M059J (cell line): ENCODE measurements around the gene ARHGAP40. TPM values are rescaled to one million over a fixed set of nuclear protein-coding genes. Genes with fewer than 3 reads are reported as not detected.

Source experiments
- DNase-seq: peaks from one replicate; pipeline ENCODE4 v3.0.0-alpha.2; 2012; ENCODE audit warnings: low read depth
- total RNA-seq: library from RNA; depleted of rRNA; stranded (reverse); fragments of >200 nt; shearing (Covaris generic); gene quantifications from 2 replicates; pipeline ENCODE4 v1.2.3, GENCODE V29; 2014; rRNA removed

Gene ARHGAP40
- 0.64 TPM in 1 of 2 replicates, not detected in the other for total RNA-seq

DNA sequence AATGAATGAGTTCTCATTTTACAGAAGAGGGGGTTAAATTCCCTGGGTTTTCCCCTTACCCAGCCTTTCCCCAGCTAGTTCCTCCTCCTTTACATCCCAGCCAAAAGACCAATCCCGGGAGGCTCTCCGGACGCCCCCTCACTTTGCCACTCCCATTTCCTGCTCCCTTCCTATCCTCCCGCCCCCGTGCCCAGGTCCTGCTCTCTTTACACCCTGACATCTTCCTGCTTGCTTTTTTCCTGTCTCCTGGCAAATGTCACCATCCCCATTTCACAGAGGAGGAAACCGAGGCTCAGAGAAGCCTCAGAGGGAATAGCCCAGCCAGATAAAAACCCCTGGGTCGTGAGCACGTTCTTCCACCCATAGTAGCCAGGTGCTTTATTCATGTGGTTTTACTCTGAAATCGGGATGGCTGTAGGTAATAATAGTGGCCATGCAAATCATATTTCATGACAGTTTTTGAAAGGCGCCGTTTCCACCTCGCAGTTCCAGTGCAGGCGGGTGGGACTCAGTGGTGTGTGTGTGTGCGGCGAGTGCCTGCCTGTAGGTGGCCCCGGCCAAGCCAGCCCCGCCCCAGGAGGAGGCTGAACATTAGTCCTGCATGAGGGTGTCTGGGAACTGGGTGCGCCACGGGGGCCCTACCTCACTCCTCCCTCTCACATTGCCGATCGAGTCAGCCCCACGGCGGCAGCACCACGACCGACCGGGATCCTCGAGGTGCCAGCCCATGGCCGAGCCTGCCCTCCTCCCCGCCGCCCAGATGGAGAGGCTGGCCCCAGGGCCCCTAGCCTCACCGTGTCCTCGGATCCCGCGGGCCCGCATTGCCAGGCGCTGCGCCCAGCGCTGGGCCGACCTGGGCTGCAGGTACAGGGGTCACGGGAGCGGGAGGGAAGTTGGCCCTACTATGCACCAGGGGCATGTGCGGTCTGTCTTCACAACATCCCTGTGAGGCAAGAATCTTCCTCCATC, at the start of gene ARHGAP40:
Gene ARHGAP40, plus strand, starts transcription at position 594 of the 969 bp plus-strand sequence.
- peak; percentile 26 for DNase-seq

DNA sequence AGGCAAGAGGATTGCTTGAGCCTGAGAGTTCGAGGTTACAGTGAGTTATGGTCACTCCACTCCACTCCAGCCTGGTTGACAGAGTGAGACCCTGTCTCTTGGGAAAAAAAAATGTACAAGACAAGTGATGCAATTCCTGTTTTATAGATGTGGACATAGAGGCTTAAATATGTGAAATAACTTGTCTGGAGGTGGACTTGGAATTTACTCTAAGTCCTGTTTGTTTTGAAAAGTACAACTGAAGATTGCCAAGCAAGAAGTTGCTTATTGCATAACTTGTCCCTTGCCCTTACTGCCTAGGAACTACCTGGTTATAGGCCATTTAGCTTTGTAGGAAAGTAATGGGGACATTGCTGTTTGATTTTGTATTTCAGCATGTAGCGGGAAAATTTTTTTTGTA, 46.6 kb upstream of the ARHGAP40 start:
- DNase-seq: no peak

DNA sequence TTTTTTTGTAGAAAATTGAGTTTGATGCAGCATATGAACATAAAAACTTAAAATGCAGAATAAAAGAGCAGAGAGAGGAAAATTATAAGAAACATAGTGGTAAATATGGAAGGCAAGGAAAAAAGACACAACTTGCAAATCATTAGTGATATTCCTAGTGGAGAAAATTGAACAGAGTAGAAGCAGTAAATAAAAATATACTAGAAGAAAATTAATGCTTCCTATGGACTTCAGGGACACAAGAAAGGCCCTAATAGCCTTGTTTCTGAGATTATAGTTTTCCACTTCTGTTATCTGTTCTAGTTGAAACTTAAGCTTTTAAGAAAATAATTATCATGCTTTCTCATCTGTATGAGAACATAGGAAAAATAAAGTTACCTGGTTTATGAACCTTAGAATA, 46.2 kb upstream of the ARHGAP40 start:
- DNase-seq: no peak

DNA sequence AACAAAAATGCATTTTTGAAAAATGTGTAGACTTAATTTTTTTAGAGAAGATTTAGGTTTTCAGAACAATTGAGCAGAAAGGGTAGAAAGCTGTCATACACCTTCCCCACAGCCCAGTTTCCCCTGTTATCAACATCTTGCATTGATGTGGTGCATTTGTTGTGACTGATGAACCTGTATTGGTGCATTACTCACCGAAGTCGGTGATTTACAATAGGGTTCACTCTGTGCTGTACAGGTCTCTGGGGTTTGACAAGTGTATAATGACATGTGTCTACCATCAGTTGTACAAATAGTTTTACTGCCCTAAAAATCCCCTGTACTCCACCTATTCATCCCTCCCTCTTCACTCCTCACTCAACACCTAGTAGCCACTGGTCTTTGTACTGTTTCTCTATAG, 44.4 kb upstream of the ARHGAP40 start:
- DNase-seq: no peak

DNA sequence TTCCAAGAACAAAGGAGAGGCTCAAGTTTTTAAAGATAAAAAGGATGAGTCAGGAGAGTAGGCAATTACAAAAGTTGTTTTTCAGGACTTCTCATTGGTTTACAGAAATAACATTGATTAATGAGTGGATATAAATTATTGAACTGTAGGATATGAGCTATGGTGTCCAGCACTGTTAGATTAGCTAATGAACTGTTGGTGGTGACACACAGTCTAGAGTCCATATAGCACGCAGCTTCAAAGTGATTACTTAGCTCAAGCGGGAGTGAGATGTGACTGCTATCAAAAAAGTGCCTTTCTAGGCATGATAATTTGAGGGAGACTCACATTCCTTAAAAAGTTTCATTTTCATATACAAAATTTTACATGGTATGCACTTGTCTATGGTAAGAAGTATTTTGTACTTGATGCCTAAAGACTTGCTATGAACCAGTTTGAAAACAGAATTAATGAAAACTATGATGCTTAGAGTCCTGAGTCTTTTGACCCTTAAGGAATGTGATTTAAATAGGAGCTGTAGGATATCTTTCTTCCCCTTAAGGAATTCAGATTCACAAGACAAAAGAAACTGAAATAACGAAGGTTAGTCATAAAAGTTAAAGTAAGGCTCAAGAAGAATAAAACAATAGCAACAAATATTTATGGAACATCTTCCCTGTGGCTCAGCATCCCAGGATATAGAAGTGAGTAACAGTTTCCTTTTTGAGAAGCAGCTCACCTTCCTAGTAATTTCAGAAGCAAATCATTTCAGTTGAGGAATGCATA, 42.8 kb upstream of the ARHGAP40 start:
- DNase-seq: no peak

DNA sequence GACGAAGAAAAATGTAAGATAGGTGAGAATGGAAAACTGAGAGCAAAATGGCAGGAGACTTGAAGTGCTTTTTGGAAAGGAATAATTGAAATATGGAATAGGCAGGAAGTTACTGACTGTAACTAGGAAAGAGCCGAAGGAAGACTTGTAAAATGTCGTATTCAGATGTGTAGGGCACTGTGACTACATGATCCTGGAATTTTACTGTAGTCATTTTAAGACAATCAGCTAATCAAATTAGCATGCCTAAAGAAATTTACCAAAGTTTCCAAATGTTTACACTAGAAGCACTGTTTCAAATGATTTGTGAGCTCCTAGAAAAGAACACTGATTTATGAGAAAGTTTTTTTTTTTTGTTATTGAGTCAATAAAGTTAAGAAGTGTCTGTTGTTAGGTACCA, 41.8 kb upstream of the ARHGAP40 start:
- peak; percentile 41 for DNase-seq

DNA sequence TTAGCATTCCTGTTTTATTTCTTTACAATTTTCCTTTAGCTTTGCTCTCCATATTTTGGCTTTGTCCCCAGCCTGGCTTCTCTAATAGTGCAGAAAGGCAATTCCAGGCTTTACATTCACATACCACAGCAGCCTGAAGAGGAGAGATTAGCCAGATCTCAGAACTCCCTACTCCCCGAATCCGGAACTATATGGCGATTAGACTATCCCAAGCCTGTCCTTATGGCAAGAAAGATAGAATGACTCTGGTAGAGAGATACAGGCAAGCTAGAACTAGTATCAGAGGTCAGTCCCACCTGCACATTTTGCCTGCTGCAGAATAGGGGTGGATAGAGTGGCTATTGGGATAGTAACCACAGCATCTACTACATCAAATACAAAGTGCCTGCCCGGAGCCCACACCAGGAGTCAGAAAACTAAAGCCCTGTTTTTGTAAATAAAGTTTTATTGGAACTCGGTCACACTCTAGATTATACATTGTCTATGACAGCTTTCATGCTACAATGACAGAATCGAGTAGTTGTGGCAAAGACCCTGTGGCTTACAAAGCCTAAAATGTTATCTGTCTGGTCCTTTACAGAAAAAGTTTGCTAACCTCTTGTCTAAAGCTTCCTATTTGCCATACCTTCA, 37.7 kb upstream of the ARHGAP40 start:
- DNase-seq: no peak

DNA sequence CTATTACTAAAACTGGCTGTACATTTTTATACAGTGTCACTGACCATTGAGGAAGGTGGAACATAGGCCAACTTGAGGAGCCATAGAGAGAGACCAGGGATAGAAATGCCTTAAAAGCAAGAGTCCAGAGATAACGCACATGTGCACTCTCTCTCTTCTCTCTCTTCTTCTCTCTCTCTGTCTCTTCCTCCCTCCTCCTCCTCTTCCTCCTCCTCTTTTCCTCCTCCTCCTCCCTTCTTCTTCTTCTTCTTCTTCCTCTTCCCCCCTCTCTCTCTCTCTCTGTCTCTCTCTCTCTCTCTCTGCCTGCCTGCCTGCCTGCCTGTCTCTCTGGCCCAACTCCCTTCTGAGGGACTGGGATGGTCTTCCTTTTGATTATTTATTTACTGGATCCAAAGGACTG, 36.9 kb upstream of the ARHGAP40 start:
- no peak for DNase-seq

DNA sequence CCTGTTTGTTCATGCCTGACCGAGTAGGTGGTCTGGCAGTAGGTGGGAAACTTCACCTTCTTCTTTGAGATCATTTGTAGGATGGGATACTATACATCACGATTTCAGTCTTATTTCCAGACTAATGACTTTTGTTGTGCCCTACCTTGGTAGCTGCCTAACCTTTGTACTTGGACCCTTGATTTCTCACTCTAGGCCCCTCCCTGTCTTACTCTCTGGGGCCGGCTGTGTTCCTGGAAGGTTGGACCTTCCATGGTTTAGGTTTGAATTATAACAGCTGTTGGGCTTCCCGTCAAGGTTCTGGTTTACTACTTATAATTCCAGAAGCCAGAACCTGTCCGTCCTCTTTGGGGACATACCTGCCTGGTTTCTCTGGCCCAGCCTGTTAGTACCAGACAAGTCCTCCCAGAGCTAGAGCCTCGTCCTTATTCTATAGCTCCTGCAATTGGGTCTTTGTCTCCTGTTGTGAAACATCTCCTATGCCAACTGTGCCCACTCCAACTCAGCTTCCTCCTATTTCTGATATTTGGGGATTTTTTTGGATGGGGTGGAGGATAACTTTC, 35.5 kb upstream of the ARHGAP40 start:
- no peak for DNase-seq

DNA sequence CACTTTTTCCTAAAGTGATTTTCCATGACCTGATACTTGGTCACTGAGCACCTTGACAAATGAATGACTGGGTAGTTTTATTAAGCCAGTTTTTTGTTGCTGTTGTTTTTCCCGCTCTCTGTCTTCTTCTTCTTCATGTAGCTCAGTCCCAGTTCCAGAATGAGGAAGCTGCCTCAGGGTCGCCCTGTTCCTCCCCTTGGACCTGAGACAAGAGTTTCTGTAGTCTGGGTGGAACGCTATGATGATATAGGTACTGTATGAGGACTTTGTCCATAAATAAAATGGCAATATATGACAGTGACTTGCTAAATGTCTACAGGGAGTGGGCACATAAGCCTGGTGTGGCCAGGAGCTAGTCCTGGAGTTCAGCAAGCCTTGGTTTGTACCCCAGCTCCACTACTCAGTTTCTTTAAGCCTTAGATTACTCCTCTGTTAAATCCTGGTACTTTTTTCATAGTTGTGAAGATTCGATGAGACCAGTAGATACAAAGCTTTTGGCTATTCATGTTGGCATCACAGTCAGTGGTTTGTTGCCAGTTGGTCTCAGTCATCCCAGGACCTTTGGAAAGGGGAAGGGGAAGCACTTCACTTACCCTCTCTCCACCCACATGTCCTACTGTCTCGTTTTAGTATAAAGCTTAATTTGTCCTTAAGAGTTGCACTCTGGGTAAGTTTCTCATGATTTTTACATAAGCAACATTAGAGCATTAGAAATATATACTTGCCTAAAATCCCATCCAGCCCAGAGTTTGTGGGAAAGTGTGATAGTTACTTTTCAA, 31.7 kb upstream of the ARHGAP40 start:
- DNase-seq: no peak

DNA sequence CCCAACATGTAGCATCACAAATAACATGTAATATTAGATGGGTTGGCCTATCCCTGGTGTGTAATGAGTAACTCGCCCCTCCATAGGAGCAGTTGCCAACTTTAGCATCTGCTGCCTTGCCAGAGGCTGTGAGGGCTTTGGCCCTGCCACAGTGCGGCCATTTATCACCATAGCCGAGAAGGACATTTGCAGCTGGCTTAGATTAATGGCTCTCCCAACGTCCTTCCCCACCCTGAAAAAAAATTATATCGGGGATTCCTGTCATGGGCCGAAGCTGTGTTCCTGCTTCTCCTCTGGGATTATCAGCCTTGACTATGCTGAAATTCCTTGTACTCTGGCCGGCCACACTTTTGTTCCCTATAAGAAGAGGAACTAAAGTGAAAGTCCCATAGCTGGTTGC, 28.2 kb upstream of the ARHGAP40 start:
- DNase-seq: no peak

DNA sequence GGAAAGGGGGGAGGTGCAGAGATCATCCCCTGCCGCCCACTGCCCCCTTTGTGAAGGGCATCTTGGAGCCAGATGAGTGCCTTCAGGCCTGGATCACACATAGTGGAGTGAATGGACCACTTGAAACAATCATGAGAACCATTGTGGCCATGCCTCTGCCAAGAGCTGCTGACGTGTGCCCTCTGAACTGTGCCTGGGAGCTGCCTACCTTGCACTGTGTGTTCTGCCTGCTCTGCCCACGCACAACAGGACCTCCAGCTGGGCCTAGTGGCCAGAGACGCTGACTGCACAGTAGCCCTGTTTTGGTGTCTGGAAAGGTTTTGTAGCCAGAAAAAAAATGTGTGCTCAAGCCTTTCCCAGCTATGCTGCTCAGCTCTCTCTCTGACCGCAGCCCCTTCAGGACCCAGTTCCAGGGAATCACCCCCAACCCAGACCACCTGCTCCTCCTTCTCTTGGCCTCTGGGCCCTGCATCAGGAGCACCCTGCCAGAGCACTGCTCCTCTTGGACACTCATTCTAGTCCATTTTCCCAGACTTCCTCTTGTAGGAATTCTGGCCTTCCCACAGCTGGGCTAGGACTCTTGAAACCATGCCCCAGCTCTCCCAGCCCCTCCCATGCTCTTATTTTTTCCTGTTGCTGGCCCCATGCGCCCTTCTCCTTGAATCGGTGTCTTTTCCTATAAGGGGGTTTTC, 22.2 kb upstream of the ARHGAP40 start:
- DNase-seq: no peak

DNA sequence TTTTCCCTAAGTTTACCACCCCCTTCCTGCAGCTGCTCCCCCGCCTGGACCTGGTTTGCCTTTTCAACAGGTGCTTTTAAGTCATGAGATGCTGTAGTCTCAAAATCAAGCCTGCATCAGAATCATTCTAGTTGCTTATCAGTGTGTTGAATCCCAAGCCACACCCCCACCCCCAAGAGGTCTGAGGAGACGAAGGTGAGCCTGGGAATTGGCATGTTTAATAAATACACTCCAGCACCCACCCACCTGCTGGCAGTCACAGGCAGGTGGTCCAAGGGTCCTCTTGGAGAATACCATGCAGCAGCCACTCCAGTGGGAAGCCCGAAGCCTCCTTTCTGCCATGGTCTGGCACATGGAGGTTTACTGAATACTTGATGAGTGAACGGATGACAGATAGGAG, 21.7 kb upstream of the ARHGAP40 start:
- no peak for DNase-seq

DNA sequence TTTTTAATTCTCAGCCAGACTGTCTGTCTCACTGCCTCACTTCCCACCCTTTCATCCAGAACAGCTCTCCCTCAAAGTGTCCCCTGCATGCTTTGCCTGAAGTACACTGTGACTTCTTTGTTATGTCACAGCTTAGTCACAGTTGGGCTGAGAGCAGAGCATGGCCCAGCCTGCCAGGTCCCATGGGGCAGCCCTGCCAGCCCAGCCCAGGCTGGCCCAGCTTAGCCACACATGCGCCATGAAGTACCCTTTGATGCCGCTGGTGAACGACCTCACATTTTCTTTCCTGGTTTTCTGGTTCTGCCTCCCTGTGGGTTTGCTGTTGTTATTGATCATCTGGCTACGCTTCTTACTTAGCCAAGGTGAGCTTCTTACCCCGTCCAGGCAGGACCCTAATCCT, 20.6 kb upstream of the ARHGAP40 start, which contains the start of gene ADIG:
Gene ADIG, plus strand, starts transcription at position 185 of the 400 bp plus-strand sequence. Its CDS starts 54 bp downstream, at position 239.
- DNase-seq: peak; percentile 35

DNA sequence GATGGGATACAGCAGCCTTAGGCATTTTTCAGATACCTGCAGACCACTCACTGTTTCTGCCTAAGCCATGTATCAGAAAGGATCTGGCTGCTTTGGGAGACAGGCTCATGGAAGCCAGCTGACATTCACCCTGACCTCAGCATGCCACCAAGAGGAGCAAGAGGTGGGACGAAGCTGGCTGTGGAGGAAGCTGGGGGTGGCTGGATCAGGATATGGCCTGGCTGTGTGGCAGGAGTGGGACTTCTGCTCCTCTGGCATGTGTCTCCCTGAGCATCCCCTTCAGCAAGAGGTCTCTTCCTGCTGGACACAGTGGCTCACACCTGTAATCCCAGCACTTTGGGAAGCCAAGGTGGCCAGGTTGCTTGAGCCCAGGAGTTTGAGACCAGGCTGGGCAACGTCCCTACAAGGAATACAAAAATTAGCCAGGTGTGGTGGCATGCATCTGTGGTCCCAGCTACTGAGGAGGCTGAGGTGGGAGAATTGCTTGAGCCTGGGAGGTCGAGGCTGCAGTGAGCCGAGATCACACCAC, 19.7 kb upstream of the ARHGAP40 start:
- no peak for DNase-seq

DNA sequence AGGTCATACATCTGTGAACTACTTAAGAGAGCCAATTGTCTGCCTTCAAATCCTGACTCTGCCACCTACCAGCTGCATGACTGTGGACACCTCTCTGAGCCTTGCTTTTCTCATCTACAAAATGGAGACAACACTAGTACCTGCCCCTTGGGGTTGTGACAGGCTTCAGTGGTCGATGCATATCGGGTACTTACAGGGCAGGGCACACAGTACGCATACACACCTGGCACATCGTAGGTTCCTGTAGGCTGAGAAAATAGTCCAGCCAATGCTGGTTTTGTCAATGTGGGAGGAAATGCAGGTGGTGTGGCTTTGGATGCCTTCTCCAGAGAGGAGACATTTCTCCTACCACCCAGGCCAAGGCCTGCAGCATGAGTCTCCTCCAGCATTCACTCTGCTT, 18.3 kb upstream of the ARHGAP40 start:
- DNase-seq: no peak

DNA sequence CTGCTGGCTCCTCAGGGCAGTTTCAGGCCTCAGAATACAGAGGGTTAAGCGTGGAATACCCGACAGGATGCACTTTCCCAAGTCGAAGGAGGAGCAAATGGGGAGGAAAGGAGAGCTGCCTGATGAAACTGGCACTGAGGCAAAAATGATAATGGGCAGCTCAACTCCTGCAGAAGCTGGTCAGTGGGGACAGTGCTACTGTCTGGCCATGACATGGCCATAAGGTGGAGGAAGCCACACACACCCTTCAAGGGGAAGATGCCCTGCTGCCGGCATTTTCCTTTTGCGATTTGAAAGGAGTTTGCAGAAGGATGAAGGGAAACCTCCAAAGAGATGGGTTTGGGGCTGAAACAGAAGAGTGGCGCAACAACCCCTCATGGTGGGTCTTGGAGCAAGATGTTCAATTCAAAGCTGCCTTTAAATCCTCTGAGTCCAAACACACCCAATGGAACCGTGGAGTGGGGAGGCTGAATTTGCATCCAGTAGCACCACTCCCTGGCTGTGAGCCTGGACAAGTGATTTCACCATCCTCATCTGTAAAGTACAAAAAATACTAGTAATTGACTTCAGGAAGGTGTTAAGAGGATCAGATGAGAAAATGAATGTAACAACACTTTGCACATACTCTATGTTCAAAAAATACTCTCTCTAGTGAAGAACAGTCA, 17.4 kb upstream of the ARHGAP40 start:
- no peak for DNase-seq

DNA sequence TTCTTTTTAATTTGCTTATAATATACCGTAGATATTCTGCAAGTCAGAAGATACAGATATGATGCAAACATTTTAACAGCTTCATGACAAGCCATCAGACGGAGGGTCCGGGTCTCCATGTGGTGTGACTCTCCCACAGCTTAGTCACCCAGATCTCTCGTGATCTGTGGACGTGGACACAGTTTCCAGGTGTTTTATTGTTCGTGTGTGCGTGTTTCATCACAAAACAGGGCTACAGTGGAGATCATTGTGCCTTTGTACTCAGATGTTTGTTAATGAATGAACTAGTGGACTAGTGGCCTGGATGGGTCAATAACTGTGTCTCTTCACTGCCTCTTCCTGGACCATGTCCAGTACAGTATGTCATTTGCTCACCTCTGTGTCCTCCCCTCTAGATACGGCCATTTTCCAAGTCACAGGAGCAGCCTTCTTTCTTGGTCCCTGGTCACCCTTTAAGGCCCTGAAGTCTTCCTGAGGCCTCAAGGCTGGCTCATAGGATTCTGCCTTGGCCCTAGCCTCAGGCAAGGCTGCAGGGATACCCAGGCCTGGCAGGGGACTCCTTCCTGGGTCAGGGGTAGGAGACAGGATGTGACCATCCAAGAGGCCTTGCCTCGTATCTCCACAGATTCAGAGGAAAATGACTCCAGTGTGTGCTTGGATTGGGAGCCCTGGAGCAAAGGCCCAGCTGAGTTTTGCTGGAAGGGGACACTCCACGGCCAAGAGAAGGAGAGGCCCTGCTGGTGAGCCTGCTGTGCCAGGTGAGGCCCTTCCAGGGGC, 16.0 kb upstream of the ARHGAP40 start:
- DNase-seq: no peak

DNA sequence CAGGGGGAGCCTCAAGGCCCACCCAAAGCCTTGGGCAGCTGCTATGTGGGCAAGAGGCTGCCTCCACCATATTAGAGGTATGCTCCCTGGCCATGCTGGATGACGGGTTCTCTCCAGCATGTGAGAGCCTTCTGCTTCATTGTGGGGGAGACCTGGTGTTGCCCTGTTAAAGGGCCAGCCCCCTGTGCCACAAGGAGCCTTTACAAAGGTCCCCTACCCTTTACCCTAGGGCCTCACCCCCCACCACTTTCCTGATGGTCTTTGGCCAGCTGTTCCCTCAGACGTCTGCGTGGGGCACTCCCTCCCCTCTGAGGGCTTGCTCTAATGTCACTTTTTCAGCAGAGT, 15.5 kb upstream of the ARHGAP40 start:
- no peak for DNase-seq
